Common myeloid progenitor, CD34-positive (primary cell): ENCODE results near the gene FHAD1.

Experiments
- CTCF ChIA-PET: fragments of 350-600 bp; sonication (Branson Sonifier 250); formaldehyde crosslinking; loops from one replicate; lab custom pipeline; 2021; ENCODE audit warnings: antibody characterized with exemption; lab: Charles Lee
- POLR2A ChIA-PET: fragments of 350-600 bp; sonication (Branson Sonifier 250); formaldehyde crosslinking; loops from one replicate; lab custom pipeline; 2021; ENCODE audit warnings: antibody characterized with exemption; lab: Charles Lee
- DNase-seq, 3 donors: peaks; one replicate each; pipeline versions ENCODE4 v3.0.0 to v3.0.0-alpha.2; 2013
- H3K27ac ChIP-seq, 2 experiments: 1 replicate in 1 of 2; 2 replicates in 1 of 2; pipeline ENCODE4 v1.7.0; 2013; ENCODE audit warnings: inconsistent platforms in 2 of 2, low read length in 2 of 2, mild to moderate bottlenecking in 2 of 2, low read depth in 1 of 2, moderate library complexity in 1 of 2; ENCODE audit not compliant: severe bottlenecking in 2 of 2, insufficient read depth in 1 of 2, poor library complexity in 1 of 2
- H3K27me3 ChIP-seq, 5 experiments: replicated peaks in 2 of 5; 1 replicate in 3 of 5; 2 replicates in 2 of 5; pipeline versions ENCODE4 v1.6.1 to v1.7.0; 2013; ENCODE audit warnings: low read length in 4 of 5, mild to moderate bottlenecking in 2 of 5, moderate library complexity in 2 of 5, inconsistent platforms in 1 of 5; ENCODE audit not compliant: insufficient read depth in 5 of 5, control insufficient read depth in 4 of 5
- H3K36me3 ChIP-seq, 4 experiments: 1 replicate in 2 of 4; 2 replicates in 2 of 4; pipeline versions ENCODE4 v1.6.1 to v1.7.0; 2013; ENCODE audit warnings: low read length in 3 of 4, control low read depth in 1 of 4, mild to moderate bottlenecking in 1 of 4; ENCODE audit not compliant: control insufficient read depth in 4 of 4, insufficient read depth in 4 of 4
- H3K4me1 ChIP-seq, 4 experiments: 1 replicate in 3 of 4; 2 replicates in 1 of 4; pipeline versions ENCODE4 v1.6.1 to v1.7.1; 2013; ENCODE audit warnings: low read length in 3 of 4, mild to moderate bottlenecking in 3 of 4, control low read depth in 1 of 4, inconsistent platforms in 1 of 4, moderate library complexity in 1 of 4; ENCODE audit not compliant: control insufficient read depth in 4 of 4, insufficient read depth in 4 of 4; ENCODE audit errors: control extremely low read depth in 1 of 4
- H3K4me3 ChIP-seq, 7 experiments: 1 replicate in 4 of 7; 2 replicates in 3 of 7; pipeline versions ENCODE4 v1.5.1 to v1.7.0; 2013; ENCODE audit warnings: mild to moderate bottlenecking in 7 of 7, low read length in 6 of 7, moderate library complexity in 6 of 7, inconsistent platforms in 2 of 7, low read depth in 2 of 7, control low read depth in 1 of 7; ENCODE audit not compliant: insufficient read depth in 4 of 7, control insufficient read depth in 1 of 7; ENCODE audit errors: extremely low read depth in 1 of 7
- H3K9me3 ChIP-seq, 5 experiments: 1 replicate in 4 of 5; 2 replicates in 1 of 5; pipeline versions ENCODE4 v1.6.1 to v1.7.1; 2013; ENCODE audit warnings: low read length in 4 of 5, mild to moderate bottlenecking in 2 of 5, inconsistent platforms in 1 of 5, low read depth in 1 of 5, moderate library complexity in 1 of 5; ENCODE audit not compliant: control insufficient read depth in 4 of 5, insufficient read depth in 2 of 5; ENCODE audit errors: control extremely low read depth in 1 of 5
- WGBS: methylation state at CpG from one replicate; pipeline ENCODE4 v1.1.5; 2013; ENCODE audit not compliant: insufficient coverage; 5-methylcytosine and 5-hydroxymethylcytosine counted together

The FHAD1 gene

DNA sequence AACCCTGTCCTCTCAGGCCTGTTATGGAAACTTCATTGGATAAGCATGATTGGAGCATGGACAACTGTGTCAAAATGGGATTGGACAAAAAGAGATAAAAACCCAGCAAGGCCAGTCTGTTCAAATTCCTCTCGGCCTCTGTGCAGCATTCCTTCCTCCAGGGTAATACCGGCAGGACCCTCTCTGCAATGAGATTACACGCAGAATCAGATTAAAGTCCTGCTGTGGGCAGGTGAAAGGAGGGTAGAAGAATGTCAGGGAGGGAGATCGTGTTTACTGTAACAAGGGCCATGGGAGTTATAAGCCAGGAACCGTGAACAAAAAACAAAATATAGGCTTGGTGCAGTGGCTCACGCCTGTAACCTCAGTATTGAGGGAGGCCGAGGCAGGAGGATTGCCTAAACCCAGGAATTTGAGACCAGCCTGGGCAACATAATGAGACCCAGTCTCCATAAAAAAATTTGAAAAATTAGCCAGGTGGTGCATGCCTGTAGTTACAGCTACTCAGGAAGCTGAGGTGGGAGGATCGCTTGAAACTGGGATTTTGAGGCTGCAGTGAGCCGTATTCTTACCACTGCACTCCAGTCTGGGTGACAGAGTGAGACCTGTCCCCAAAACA is 157.0 kb downstream of the FHAD1 start:
- H3K36me3 ChIP-seq, result no peaks in the 10 kb centered on the region
- 98% methylated on average over 7 of the region's 9 CpGs for WGBS
- CTCF ChIA-PET, result no interaction called here
- no peak overlapping the region for H3K4me3 ChIP-seq
- H3K4me1 ChIP-seq, result peaks cover 0 to 6% (median 4%) of the 10 kb centered on the region in 4 experiments
- no peak overlapping the region for H3K27ac ChIP-seq
- H3K9me3 ChIP-seq, result peaks cover 0 to 8% (median 4%) of the 10 kb centered on the region in 5 experiments
- POLR2A ChIA-PET, result interaction anchor here (0.5 kb wide), 1 partner anchor 31 kb away, joined by 3 read pairs; no protein-coding TSS in a partner anchor
- peaks cover 0 to 5% (median 0%) of the 10 kb centered on the region in 5 experiments for H3K27me3 ChIP-seq
- DNase-seq, result no peak

DNA sequence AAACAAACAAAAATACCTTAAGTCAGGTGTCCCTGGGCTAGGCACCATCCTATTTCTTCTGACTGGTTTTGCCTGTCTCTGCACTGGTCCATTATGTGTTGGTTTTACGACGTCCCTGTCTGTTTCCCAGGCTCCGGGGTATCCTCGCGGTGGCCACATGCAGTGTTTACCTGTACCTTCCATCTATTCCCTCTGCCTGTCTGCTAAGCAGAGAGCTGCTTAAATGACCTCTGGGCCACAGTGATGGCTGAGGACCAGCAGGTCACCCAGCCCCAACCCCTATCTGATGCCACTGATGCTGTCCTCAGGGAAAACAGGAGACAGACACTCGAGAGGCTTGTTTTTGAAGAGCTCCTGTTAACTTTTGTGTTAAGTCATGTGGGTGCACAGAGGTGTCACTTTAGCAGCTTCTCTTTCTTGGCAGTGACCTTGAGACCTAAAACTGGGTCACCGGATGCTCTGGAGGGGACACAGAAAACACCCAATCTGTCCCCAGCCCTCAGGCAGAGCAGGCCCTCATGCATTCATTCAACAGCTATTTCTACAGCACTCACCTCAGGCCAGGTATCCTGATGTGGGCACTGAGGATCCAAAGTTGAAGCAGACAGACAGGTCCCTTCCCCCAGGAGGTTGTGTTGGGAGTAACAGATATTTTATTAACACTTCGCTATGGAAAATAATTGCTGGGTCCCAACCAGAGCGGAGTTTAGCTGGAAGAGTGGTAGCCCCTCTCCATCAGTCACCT is 158.3 kb downstream of the FHAD1 start:
- peaks cover 0 to 5% (median 0%) of the 10 kb centered on the region in 5 experiments for H3K27me3 ChIP-seq
- no peak overlapping the region for H3K27ac ChIP-seq
- CTCF ChIA-PET, result interaction anchor here (0.9 to 3.5 kb wide), 6 partner anchors 9 to 81 kb away, joined by 3 to 16 read pairs (median 5); no protein-coding TSS in a partner anchor
- no peaks in the 10 kb centered on the region for H3K36me3 ChIP-seq
- no peak for DNase-seq
- no peak overlapping the region for H3K4me3 ChIP-seq
- H3K9me3 ChIP-seq, result no peaks in the 10 kb centered on the region
- whole genome bisulfite sequencing, result 100% methylated on average over 5 of the region's 9 CpGs
- POLR2A ChIA-PET, result no interaction called here
- H3K4me1 ChIP-seq, result peaks cover 0 to 8% (median 7%) of the 10 kb centered on the region in 4 experiments

DNA sequence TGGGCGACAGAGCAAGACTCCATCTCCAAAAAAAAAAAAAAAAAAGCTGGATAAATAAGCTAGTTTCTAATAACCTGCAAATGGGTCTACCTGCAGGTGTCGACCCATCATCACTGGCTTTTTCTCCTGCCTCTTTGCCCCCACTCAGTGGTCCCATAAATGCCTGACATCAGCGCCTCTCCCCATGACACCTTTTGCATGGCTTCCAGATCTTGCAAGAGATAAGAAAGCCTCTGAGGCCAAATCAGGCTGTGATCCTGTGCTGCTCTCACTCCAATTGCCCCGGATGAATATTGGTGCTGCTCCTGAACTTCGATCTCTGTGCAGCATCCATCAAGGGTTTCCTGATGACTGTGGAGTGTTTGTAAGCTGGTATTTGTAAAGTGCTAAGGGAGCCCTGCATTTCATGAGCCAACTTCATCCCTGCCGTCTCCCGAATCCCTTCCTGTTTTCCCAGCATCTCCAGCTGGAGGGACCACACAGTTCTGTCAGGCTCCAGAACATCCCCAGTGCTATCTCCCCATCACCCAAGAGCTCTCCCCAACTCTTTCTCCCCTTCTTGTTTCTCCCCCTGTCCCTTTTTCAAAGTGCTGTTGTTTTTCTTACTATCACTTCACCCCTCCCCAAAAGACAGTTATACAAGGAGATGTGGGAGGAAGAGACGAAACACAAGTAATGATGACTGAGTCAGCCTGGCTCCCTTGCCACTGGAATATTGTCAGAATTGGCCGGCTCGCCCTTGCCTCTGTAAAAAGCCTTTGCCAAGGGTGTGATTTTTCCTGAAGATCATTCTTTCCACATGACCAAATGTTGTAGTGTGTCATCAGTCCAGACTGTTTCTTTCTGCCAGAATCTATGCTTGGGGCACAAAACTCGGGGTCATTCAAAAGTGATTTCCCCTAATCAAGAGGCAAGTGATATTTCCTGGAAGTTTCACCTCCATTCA is 159.9 kb downstream of the FHAD1 start:
- H3K4me3 ChIP-seq, result no peak overlapping the region
- WGBS, result 87% methylated on average over 9 of the region's 11 CpGs
- H3K27ac ChIP-seq, result no peak overlapping the region
- CTCF ChIA-PET, result interaction anchor here (0.8 to 3.5 kb wide), 4 partner anchors 8 to 83 kb away, joined by 3 to 16 read pairs (median 6); no protein-coding TSS in a partner anchor
- DNase-seq, result no peak
- H3K9me3 ChIP-seq, result no peaks in the 10 kb centered on the region
- POLR2A ChIA-PET, result interaction anchor here (0.6 kb wide), 1 partner anchor 20 kb away, joined by 3 read pairs; no protein-coding TSS in a partner anchor
- H3K27me3 ChIP-seq, result peaks cover 0 to 5% (median 0%) of the 10 kb centered on the region in 5 experiments
- H3K4me1 ChIP-seq, result peaks cover 0 to 24% (median 20%) of the 10 kb centered on the region in 4 experiments
- H3K36me3 ChIP-seq, result no peaks in the 10 kb centered on the region

DNA sequence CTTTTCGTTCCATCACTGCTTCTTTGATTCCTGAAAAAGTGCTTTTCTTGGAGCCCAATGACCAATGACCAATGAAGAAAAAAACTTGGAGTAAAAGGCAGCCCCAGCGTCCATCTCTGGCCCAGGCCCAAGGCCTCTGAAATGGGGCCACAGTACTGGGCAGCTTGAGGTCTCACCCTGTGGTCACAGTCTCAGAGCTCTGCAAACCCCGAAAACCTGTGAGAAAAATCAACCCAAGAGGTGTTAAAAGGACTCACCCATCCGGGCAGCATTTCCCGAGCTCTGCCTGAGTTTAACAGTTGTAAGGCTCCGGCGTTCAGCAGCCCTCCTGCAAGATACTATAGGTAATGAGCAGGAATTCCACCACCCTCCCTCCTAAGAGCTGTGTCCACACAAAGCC is 160.6 kb downstream of the FHAD1 start:
- 94% methylated on average over 6 of the region's 7 CpGs for WGBS
- Histone ChIP-seq H3K36me3 (peaks cover 0 to 4% (median 0%) of the 10 kb centered on the region in 4 experiments), H3K27me3 (peaks cover 0 to 5% (median 0%) of the 10 kb centered on the region in 5 experiments), H3K27ac (no peak overlapping the region), H3K4me1 (peaks cover 3 to 31% (median 27%) of the 10 kb centered on the region in 4 experiments), H3K9me3 (no peaks in the 10 kb centered on the region), H3K4me3 (no peak overlapping the region)
- DNase-seq, result no peak
- CTCF ChIA-PET, result interaction anchor here (2.1 to 3.5 kb wide), 2 partner anchors 22 to 84 kb away, joined by 7 to 16 read pairs; no protein-coding TSS in a partner anchor
- POLR2A ChIA-PET, result interaction anchor here (1.5 kb wide), 1 partner anchor 10 kb away, joined by 3 read pairs; no protein-coding TSS in a partner anchor

DNA sequence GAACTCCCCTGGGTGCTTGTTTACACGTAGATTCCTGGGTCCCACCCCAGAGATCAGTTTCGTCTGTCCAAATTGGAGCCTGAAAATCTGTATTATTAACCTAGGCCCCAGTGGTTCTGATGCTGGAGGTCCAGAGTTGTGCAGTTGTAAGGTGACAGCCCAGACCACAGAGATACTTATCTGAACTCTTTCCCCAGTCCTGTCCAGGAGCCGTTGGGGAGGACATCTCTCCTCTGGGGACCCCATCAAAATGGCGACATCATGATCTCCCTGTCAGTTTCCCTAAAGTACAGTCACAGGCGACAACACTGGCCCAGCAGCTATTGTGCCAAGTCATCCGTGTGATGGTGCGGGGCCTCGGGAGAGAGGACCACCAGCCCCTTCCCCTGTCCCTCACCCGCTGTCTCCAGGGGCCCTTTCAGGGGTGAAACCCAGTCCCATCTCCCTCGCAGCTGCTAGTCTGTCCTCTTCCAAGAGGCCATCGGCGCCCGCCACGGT is 161.9 kb downstream of the FHAD1 start:
- no peak for DNase-seq
- POLR2A ChIA-PET, result interaction anchor here (0.6 to 1.5 kb wide), 2 partner anchors 8 to 82 kb away, joined by 3 read pairs; no protein-coding TSS in a partner anchor
- CTCF ChIA-PET, result interaction anchor here (1.3 to 3.5 kb wide), 3 partner anchors 23 to 85 kb away, joined by 3 to 16 read pairs (median 7); no protein-coding TSS in a partner anchor
- peak overlapping the region; percentile 74 to 91 (median 80) for H3K4me3 ChIP-seq
- 28% methylated on average over 14 of the region's 14 CpGs for WGBS
- H3K36me3 ChIP-seq, result peaks cover 0 to 16% (median 5%) of the 10 kb centered on the region in 4 experiments
- H3K4me1 ChIP-seq, result peaks cover 4 to 44% (median 39%) of the 10 kb centered on the region in 4 experiments
- H3K9me3 ChIP-seq, result no peaks in the 10 kb centered on the region
- peak overlapping the region; percentile 54 to 79 for H3K27ac ChIP-seq
- peaks cover 0 to 5% (median 0%) of the 10 kb centered on the region in 5 experiments for H3K27me3 ChIP-seq
